ENCODE results near the gene STEAP3. TPM values are rescaled to one million over a fixed set of nuclear protein-coding genes. Genes with fewer than 3 reads are reported as not detected.

Gene STEAP3
- total RNA-seq, 8 experiments from 2014 or later: 2.2 to 60.5 (median 3.2) TPM

DNA sequence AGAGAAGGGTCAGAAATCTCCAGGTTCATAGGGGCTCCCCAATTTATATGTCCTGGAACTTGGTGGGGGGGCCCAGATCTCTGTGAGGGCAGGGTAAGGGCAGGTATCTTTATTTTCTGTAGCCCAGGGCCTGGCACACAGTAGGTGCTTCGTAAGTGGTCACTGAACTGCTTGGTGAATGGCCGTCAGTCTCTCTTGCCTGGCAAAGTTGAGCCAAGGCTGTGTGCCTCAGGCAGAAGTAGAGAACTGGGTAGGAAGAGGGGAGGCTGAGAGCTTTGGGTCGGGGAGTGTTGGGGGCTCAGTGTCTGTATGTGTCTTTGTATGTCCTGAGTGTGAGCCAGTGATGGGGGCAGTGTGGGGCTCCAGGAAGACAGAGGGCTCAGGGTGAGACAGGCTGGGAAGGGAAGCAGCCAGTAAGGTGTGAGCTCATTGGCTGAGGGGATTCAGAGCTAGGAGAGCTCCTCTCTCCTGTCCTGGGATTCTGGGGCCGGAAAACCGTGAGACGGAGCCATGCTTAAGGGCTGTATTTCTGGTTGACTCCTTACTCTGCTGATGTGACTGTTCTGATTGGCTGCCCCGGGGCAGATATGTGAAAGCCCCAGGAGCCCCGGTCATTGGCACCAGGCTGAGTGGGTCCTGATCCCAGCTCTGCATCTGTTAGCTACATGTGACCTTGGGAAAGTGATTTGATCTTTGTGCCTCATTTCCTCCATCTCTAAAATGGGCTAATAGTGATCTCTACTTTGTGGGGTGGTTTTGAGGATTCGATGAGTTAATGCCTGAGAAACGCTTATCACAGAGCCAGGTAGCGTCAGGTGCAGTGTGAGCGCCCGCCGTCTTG lies 30.3 kb downstream of the STEAP3 start:
- Histone ChIP-seq H3K27ac (no peak overlapping the region), H3K4me1 (replicated peaks in 1 of 2) (peaks cover 24 to 28% of the 10 kb centered on the region in 2 donors), H3K4me3 (no peak overlapping the region)
- 89 to 100% (median 100%) methylated on average over 1 to 6 of the region's 14 CpGs; no CpG with 5 or more reads in 3 of the 10 experiments for WGBS, 10 experiments
- ATAC-seq (replicated peaks in 6 of 8): no peak
- in situ Hi-C loops (cut with MboI; ENCODE audit: low pct_unique_long_range_greater_than_20kb in 2 of 9, low sequenced_read_pairs in 9 of 9, unreplicated experiment in 9 of 9): loop anchor here in 1 of 9 experiments (25.0 kb wide), 1 partner anchor 367 kb away; no protein-coding TSS in a partner anchor

DNA sequence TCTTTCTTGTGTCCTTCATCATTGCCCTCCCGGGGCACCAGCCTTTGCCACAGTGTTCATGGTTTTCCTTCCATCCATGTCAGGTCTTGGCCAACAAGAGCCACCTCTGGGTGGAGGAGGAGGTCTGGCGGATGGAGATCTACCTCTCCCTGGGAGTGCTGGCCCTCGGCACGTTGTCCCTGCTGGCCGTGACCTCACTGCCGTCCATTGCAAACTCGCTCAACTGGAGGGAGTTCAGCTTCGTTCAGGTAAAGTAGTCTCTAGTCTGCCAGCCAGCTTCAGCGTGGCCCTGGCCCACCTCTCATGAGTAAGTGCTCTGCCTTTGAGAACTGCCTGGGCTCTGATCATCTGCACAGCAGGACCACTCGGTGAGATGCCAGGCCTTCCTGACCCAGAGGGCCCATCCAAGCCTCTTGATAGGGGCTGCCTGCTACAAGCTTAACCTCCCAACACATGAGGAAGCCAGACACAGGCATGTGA lies 31.0 kb downstream of the STEAP3 start:
- Histone ChIP-seq H3K27ac (no peak overlapping the region), H3K4me3 (no peak overlapping the region), H3K4me1 (replicated peaks in 1 of 2) (peaks cover 29 to 35% of the 10 kb centered on the region in 2 donors)
- in situ Hi-C loops (cut with MboI; ENCODE audit: low pct_unique_long_range_greater_than_20kb in 2 of 9, low sequenced_read_pairs in 9 of 9, unreplicated experiment in 9 of 9): loop anchor here in 1 of 9 experiments (25.0 kb wide), 1 partner anchor 367 kb away; no protein-coding TSS in a partner anchor
- 83 to 100% (median 93%) methylated on average over 1 to 4 of the region's 10 CpGs; no CpG with 5 or more reads in 5 of the 10 experiments for WGBS, 10 experiments
- ATAC-seq (replicated peaks in 6 of 8): no peak

DNA sequence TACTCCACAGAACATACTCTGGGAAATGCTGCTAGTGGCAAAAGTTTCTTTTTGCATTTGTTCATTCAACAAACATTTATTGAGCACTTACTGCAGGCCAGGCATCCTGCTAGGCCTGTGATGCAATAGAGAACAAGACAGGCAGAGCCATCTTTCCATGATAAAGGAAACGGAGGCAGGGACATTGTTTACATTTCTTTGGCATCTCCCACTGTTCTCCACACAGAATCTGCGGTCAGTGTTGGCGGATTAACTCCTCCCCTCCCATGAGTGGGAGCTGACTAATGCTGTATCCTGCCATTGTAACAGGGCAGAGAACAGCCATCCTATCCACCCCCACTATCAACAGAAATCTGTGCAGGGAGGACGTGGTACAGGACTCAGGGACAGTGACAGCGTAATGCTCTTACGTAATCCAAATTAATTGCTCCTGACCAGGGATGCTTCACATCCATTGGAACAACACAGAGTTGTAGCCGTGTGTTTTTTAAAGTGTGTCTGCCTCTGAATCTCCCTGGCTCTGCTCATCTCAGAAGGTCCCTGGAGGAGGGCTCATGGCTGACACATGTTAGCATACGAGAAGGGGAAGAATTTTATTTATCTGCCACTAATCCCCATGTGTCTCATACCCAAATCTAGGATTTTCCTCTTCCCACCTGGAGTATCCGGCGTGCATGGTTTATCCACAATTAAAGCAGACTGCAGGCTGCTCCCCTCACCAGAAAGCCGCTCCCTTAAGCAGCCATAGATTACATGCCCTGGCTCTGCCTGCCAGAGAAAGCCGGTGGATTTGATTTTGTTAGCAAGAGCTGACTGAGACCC lies 32.3 kb downstream of the STEAP3 start:
- WGBS, 10 experiments: 20 to 83% (median 28%) methylated on average over 1 to 7 of the region's 12 CpGs
- in situ Hi-C loops (cut with MboI; ENCODE audit: low pct_unique_long_range_greater_than_20kb in 2 of 9, low sequenced_read_pairs in 9 of 9, unreplicated experiment in 9 of 9): loop anchor here in 1 of 9 experiments (25.0 kb wide), 1 partner anchor 369 kb away; no protein-coding TSS in a partner anchor
- Histone ChIP-seq H3K4me3 (peak overlapping the region in 1 of 5 donors; percentile 3), H3K4me1 (replicated peaks in 1 of 2) (peaks cover 20 to 30% of the 10 kb centered on the region in 2 donors), H3K27ac (peak overlapping the region; percentile 86 to 90)
- peak in 7 of 8 experiments; percentile 56 to 91 (median 89) for ATAC-seq (replicated peaks in 6 of 8)

DNA sequence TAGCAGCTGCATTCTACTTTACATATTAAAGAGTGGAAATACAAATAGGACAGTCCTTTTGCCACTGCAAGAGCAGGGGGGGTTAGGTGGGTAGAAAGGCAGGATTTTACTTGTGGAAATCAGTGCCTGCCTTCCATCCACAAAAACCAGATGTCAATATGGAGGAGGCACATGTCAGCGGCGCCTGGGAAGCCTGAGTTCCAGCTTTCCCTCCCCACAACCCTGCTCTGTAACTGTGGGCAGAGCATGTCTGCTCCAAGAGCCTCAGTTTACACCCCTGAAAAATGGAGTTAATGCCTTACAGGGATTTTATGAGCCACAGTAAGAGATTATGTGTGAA lies 32.9 kb downstream of the STEAP3 start:
- ATAC-seq (replicated peaks in 6 of 8): no peak
- H3K4me1 ChIP-seq (replicated peaks in 1 of 2): peaks cover 20 to 30% of the 10 kb centered on the region in 2 donors
- in situ Hi-C loops (cut with MboI; ENCODE audit: low pct_unique_long_range_greater_than_20kb in 2 of 9, low sequenced_read_pairs in 9 of 9, unreplicated experiment in 9 of 9): loop anchor here in 1 of 9 experiments (25.0 kb wide), 1 partner anchor 369 kb away; no protein-coding TSS in a partner anchor
- H3K27ac ChIP-seq: peak overlapping the region; percentile 86 to 90
- WGBS, 10 experiments: 17 to 39% (median 31%) methylated on average over 2 of the region's 2 CpGs; no CpG with 5 or more reads in 7 of the 10 experiments
- no peak overlapping the region for H3K4me3 ChIP-seq

DNA sequence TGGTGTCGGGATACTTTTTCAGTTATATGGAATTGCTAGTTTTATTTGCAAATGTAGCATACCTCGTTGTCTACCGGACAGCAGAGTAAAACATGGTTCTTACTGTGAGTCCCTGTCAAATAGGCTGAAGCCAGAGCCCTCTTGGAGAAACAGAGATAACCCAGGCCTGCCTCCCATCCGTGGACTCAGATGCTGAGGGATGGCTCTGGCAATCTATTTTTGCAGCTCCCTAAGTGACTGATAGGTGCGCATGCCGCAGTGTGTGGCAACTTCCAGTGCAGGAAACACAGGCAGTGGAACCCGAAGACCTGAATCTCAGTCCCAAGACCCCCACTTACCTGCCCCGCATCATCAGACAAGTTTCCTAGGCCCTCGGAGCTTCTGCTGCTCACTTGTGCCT lies 33.6 kb downstream of the STEAP3 start:
- H3K4me3 ChIP-seq: no peak overlapping the region
- peaks cover 20 to 30% of the 10 kb centered on the region in 2 donors for H3K4me1 ChIP-seq (replicated peaks in 1 of 2)
- no peak for ATAC-seq (replicated peaks in 6 of 8)
- 76 to 100% (median 89%) methylated on average over 1 to 7 of the region's 9 CpGs for WGBS, 10 experiments
- H3K27ac ChIP-seq: no peak overlapping the region
- in situ Hi-C loops (cut with MboI; ENCODE audit: low pct_unique_long_range_greater_than_20kb in 2 of 9, low sequenced_read_pairs in 9 of 9, unreplicated experiment in 9 of 9): loop anchor here in 1 of 9 experiments (25.0 kb wide), 1 partner anchor 370 kb away; no protein-coding TSS in a partner anchor

DNA sequence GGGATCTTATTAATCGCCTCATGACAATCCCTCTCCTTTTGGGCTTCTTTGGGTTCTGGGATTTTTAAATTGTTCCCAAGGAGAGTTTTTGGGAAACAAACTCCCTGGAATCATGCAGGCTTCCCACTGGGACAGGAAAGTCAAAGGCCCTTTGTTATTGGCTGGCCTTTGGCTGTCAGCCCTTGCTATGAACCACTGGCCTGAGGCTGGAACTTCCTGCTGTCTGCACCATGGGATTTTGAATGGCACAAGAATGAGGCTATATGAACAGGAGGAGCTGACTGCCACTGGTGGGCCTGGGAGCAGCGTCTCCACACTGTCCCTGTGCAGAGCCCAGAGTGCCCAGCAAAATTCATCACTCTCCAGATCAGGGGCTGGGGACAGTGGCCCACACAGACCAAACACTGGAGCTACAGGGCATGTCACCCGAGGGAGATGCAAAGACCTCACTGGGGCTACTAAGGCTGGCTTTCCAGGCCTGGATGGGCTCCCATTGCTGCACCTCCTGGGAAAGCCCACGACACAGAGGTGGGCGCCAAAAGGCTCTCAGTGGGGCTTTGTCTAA lies 35.7 kb downstream of the STEAP3 start:
- Histone ChIP-seq H3K4me1 (replicated peaks in 1 of 2) (peaks cover 20 to 25% of the 10 kb centered on the region in 2 donors), H3K27ac (no peak overlapping the region), H3K4me3 (no peak overlapping the region)
- 60 to 100% (median 100%) methylated on average over 1 to 2 of the region's 5 CpGs; no CpG with 5 or more reads in 5 of the 10 experiments for WGBS, 10 experiments
- no peak for ATAC-seq (replicated peaks in 6 of 8)
- in situ Hi-C loops (cut with MboI; ENCODE audit: low pct_unique_long_range_greater_than_20kb in 2 of 9, low sequenced_read_pairs in 9 of 9, unreplicated experiment in 9 of 9): loop anchor here in 1 of 9 experiments (25.0 kb wide), 1 partner anchor 372 kb away; no protein-coding TSS in a partner anchor

- Histone ChIP-seq H3K4me3 (no peak overlapping the region), H3K27ac (no peak overlapping the region), H3K4me1 (replicated peaks in 1 of 2) (peaks cover 18 to 25% of the 10 kb centered on the region in 2 donors)
- in situ Hi-C loops (cut with MboI; ENCODE audit: low pct_unique_long_range_greater_than_20kb in 2 of 9, low sequenced_read_pairs in 9 of 9, unreplicated experiment in 9 of 9): loop anchor here in 1 of 9 experiments (25.0 kb wide), 1 partner anchor 374 kb away; no protein-coding TSS in a partner anchor
- WGBS, 10 experiments: 21 to 100% (median 71%) methylated on average over 1 to 7 of the region's 11 CpGs; no CpG with 5 or more reads in 2 of the 10 experiments
- no peak for ATAC-seq (replicated peaks in 6 of 8)
Observed at GRCh38 chr2:119260646-119261492, 37.2 kb downstream of the STEAP3 start.

- Histone ChIP-seq H3K4me3 (no peak overlapping the region), H3K4me1 (replicated peaks in 1 of 2) (peaks cover 10 to 19% of the 10 kb centered on the region in 2 donors), H3K27ac (no peak overlapping the region)
- WGBS, 10 experiments: 0 to 91% (median 82%) methylated on average over 1 to 15 of the region's 17 CpGs; no CpG with 5 or more reads in 2 of the 10 experiments
- ATAC-seq (replicated peaks in 6 of 8): no peak
- in situ Hi-C loops (cut with MboI; ENCODE audit: low pct_unique_long_range_greater_than_20kb in 2 of 9, low sequenced_read_pairs in 9 of 9, unreplicated experiment in 9 of 9): loop anchor here in 1 of 9 experiments (25.0 kb wide), 1 partner anchor 374 kb away; no protein-coding TSS in a partner anchor
Observed at GRCh38 chr2:119261493-119262225, 38.0 kb downstream of the STEAP3 start.

GRCh38 chr2:119263025-119263424 lies 39.4 kb downstream of the STEAP3 start:
- in situ Hi-C loops (cut with MboI; ENCODE audit: low pct_unique_long_range_greater_than_20kb in 2 of 9, low sequenced_read_pairs in 9 of 9, unreplicated experiment in 9 of 9): loop anchor here in 1 of 9 experiments (25.0 kb wide), 1 partner anchor 376 kb away; no protein-coding TSS in a partner anchor
- peaks cover 6 to 11% of the 10 kb centered on the region in 2 donors for H3K4me1 ChIP-seq (replicated peaks in 1 of 2)
- ATAC-seq (replicated peaks in 6 of 8): no peak
- no peak overlapping the region for H3K27ac ChIP-seq
- no peak overlapping the region for H3K4me3 ChIP-seq
- WGBS, 10 experiments: 91 to 100% (median 95%) methylated on average over 4 to 16 of the region's 23 CpGs; no CpG with 5 or more reads in 4 of the 10 experiments

DNA sequence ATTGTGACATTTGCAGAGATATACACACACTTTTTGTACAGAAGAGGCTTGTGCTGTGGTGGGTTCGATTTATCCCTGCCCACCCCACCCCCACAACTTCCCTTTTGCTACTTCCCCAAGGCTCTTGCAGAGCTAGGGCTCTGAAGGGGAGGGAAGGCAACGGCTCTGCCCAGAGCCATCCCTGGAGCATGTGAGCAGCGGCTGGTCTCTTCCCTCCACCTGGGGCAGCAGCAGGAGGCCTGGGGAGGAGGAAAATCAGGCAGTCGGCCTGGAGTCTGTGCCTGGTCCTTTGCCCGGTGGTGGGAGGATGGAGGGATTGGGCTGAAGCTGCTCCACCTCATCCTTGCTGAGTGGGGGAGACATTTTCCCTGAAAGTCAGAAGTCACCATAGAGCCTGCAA lies 40.0 kb downstream of the STEAP3 start:
- in situ Hi-C loops (cut with MboI; ENCODE audit: low pct_unique_long_range_greater_than_20kb in 2 of 9, low sequenced_read_pairs in 9 of 9, unreplicated experiment in 9 of 9): loop anchor here in 1 of 9 experiments (25.0 kb wide), 1 partner anchor 376 kb away; no protein-coding TSS in a partner anchor
- WGBS, 10 experiments: 20 to 60% (median 42%) methylated on average over 1 to 5 of the region's 5 CpGs; no CpG with 5 or more reads in 3 of the 10 experiments

More for the DNA sequence above, 40.0 kb downstream of the STEAP3 start:
- H3K4me3 ChIP-seq: no peak overlapping the region
- H3K4me1 ChIP-seq (replicated peaks in 1 of 2): peaks cover 6 to 11% of the 10 kb centered on the region in 2 donors
- peak in 3 of 8 experiments; percentile 19 to 56 (median 46) for ATAC-seq (replicated peaks in 6 of 8)
- H3K27ac ChIP-seq: no peak overlapping the region

Data from motor neuron (in vitro differentiated cells).